ENCODE results near the gene BLCAP. TPM values are rescaled to one million over a fixed set of nuclear protein-coding genes. Genes with fewer than 3 reads are reported as not detected.

Gene BLCAP
- total and polyA plus RNA-seq, 4 donors: 35.2 to 68.7 (median 41.7) TPM

GRCh38 chr20:37518059-37518458 is 9.6 kb downstream of the BLCAP start:
- H3K9me3 ChIP-seq (ENCODE audit: control insufficient read depth, low read length): no peaks in the 10 kb centered on the region
- H3K4me3 ChIP-seq (ENCODE audit: low read length in 2 of 2): no peak overlapping the region
- no peaks in the 10 kb centered on the region for H3K27me3 ChIP-seq (ENCODE audit: control insufficient read depth in 1 of 2, insufficient read depth in 2 of 2, low read length in 1 of 2)
- ATAC-seq (ENCODE audit: low FRiP score): no peak
- H3K4me1 ChIP-seq (ENCODE audit: control insufficient read depth in 1 of 2, insufficient read depth in 2 of 2, low read length in 2 of 2): no peaks in the 10 kb centered on the region
- H3K27ac ChIP-seq (ENCODE audit: low read depth in 1 of 2, low read length in 2 of 2): no peak overlapping the region
- peaks cover 0 to 2% of the 10 kb centered on the region in 2 donors for H3K36me3 ChIP-seq (ENCODE audit: control insufficient read depth in 1 of 2, insufficient read depth in 2 of 2, low read length in 1 of 2)
- intact Hi-C loops (cut with DNase I): no loop called here
- WGBS, 2 donors: 88 to 89% methylated on average over 7 of the region's 7 CpGs
- no peak for DNase-seq

DNA sequence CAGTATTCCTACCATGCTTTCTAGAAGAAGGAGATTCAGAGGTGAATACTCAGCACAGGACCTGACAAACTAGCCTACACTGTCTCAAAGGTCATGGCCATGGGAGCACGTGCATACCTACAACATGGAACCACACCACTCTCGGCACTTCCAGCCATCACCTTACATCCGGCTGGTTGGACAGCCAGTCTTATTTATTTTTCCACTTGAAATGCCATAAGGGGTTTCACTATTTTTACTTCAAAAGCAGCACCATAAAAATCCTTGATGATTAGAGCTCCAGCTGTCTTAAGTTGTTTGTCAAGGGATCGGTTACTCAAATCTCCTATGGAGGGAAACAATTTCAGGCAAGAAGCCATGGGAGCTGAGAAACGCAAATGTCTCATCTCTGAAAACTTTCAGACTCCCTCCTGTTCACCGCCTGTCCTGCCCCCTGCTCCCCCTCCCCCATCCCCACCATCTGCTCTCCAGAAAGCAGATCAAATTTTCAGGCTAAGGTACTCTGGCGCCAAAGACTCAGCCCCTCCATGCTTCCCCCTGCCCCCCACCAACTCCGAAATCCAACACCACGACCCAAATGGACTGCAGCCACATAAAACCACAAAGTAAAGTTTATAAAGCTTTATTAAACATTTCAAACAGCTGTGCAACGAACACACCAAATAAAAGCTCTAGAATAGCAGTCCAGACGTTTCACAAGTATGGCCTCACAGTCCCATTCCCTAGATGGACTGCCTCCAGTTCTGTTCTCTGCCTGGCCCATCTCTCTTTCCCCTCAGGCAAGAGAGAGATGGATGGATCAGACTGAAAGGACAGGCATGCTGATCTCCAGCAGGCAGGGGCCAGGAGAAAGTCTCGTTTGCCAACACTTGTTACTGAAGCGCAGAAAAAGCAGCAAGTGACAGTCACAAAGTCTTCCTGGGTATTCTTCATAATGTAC is 10.6 kb downstream of the BLCAP start:
- Histone ChIP-seq H3K4me1 (ENCODE audit: control insufficient read depth in 1 of 2, insufficient read depth in 2 of 2, low read length in 2 of 2) (no peaks in the 10 kb centered on the region), H3K27me3 (ENCODE audit: control insufficient read depth in 1 of 2, insufficient read depth in 2 of 2, low read length in 1 of 2) (no peaks in the 10 kb centered on the region), H3K9me3 (ENCODE audit: control insufficient read depth, low read length) (no peaks in the 10 kb centered on the region), H3K36me3 (ENCODE audit: control insufficient read depth in 1 of 2, insufficient read depth in 2 of 2, low read length in 1 of 2) (peaks cover 0 to 2% of the 10 kb centered on the region in 2 donors), H3K27ac (ENCODE audit: low read depth in 1 of 2, low read length in 2 of 2) (no peak overlapping the region), H3K4me3 (ENCODE audit: low read length in 2 of 2) (no peak overlapping the region)
- intact Hi-C loops (cut with DNase I): no loop called here
- DNase-seq: no peak
- no peak for ATAC-seq (ENCODE audit: low FRiP score)
- 56 to 64% methylated on average over 13 of the region's 13 CpGs for WGBS, 2 donors

- H3K4me3 ChIP-seq (ENCODE audit: low read length in 2 of 2): no peak overlapping the region
- ATAC-seq (ENCODE audit: low FRiP score): no peak
- intact Hi-C loops (cut with DNase I): no loop called here
- no peaks in the 10 kb centered on the region for H3K27me3 ChIP-seq (ENCODE audit: control insufficient read depth in 1 of 2, insufficient read depth in 2 of 2, low read length in 1 of 2)
- WGBS, 2 donors: 78% methylated on average over 4 of the region's 4 CpGs
- peaks cover 0 to 6% of the 10 kb centered on the region in 2 donors for H3K36me3 ChIP-seq (ENCODE audit: control insufficient read depth in 1 of 2, insufficient read depth in 2 of 2, low read length in 1 of 2)
- no peaks in the 10 kb centered on the region for H3K4me1 ChIP-seq (ENCODE audit: control insufficient read depth in 1 of 2, insufficient read depth in 2 of 2, low read length in 2 of 2)
- no peak for DNase-seq
- no peak overlapping the region for H3K27ac ChIP-seq (ENCODE audit: low read depth in 1 of 2, low read length in 2 of 2)
- H3K9me3 ChIP-seq (ENCODE audit: control insufficient read depth, low read length): no peaks in the 10 kb centered on the region
These were observed 11.8 kb downstream of the BLCAP start for GRCh38 chr20:37515876-37516275.

DNA sequence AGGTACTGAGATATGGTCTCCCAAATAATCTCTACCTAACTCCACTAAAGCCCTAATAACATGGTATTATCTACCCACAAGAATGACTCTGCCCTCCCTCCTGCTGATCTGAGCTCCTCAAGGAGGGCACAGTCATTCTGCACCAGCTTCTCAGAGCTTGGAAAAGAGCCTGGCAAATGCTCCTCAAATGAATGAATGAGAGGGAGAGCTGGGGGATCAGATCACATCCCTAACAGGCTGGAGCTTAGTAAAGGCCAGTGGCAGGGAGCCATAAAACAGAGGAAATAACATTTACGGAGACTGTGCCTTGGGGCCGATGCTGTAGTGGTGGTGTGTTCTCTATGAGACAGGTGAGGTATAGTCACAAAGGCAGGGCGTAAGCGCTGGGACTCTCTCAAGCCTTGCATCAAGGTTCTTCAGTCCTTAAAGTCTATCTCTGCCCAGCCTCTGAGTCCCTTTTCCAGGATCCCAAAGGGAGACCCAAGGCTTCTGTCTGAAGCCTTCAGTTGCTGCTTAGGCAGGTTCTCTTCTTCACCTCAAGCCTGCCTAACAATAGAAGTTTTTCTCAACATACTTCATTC is 13.8 kb downstream of the BLCAP start:
- Histone ChIP-seq H3K27me3 (ENCODE audit: control insufficient read depth in 1 of 2, insufficient read depth in 2 of 2, low read length in 1 of 2) (no peaks in the 10 kb centered on the region), H3K36me3 (ENCODE audit: control insufficient read depth in 1 of 2, insufficient read depth in 2 of 2, low read length in 1 of 2) (peaks cover 0 to 6% of the 10 kb centered on the region in 2 donors), H3K4me3 (ENCODE audit: low read length in 2 of 2) (no peak overlapping the region), H3K27ac (ENCODE audit: low read depth in 1 of 2, low read length in 2 of 2) (no peak overlapping the region), H3K9me3 (ENCODE audit: control insufficient read depth, low read length) (no peaks in the 10 kb centered on the region), H3K4me1 (ENCODE audit: control insufficient read depth in 1 of 2, insufficient read depth in 2 of 2, low read length in 2 of 2) (no peaks in the 10 kb centered on the region)
- DNase-seq (no peak), ATAC-seq (ENCODE audit: low FRiP score) (no peak)
- WGBS, 2 donors: 73 to 76% methylated on average over 4 of the region's 4 CpGs
- intact Hi-C loops (cut with DNase I): no loop called here

- H3K27ac ChIP-seq (ENCODE audit: low read depth in 1 of 2, low read length in 2 of 2): no peak overlapping the region
- H3K27me3 ChIP-seq (ENCODE audit: control insufficient read depth in 1 of 2, insufficient read depth in 2 of 2, low read length in 1 of 2): no peaks in the 10 kb centered on the region
- H3K4me1 ChIP-seq (ENCODE audit: control insufficient read depth in 1 of 2, insufficient read depth in 2 of 2, low read length in 2 of 2): no peaks in the 10 kb centered on the region
- intact Hi-C loops (cut with DNase I): no loop called here
- H3K36me3 ChIP-seq (ENCODE audit: control insufficient read depth in 1 of 2, insufficient read depth in 2 of 2, low read length in 1 of 2): peaks cover 0 to 6% of the 10 kb centered on the region in 2 donors
- no peak for ATAC-seq (ENCODE audit: low FRiP score)
- WGBS, 2 donors: 89 to 92% methylated on average over 6 of the region's 6 CpGs
- H3K9me3 ChIP-seq (ENCODE audit: control insufficient read depth, low read length): no peaks in the 10 kb centered on the region
- DNase-seq: no peak
- no peak overlapping the region for H3K4me3 ChIP-seq (ENCODE audit: low read length in 2 of 2)
These were observed 15.9 kb downstream of the BLCAP start for GRCh38 chr20:37511610-37512275.

- Histone ChIP-seq H3K27ac (ENCODE audit: low read depth in 1 of 2, low read length in 2 of 2) (no peak overlapping the region), H3K27me3 (ENCODE audit: control insufficient read depth in 1 of 2, insufficient read depth in 2 of 2, low read length in 1 of 2) (no peaks in the 10 kb centered on the region), H3K4me3 (ENCODE audit: low read length in 2 of 2) (no peak overlapping the region), H3K4me1 (ENCODE audit: control insufficient read depth in 1 of 2, insufficient read depth in 2 of 2, low read length in 2 of 2) (no peaks in the 10 kb centered on the region), H3K36me3 (ENCODE audit: control insufficient read depth in 1 of 2, insufficient read depth in 2 of 2, low read length in 1 of 2) (peaks cover 0 to 6% of the 10 kb centered on the region in 2 donors), H3K9me3 (ENCODE audit: control insufficient read depth, low read length) (no peaks in the 10 kb centered on the region)
- WGBS, 2 donors: 90 to 91% methylated on average over 5 of the region's 5 CpGs
- ATAC-seq (ENCODE audit: low FRiP score): no peak
- DNase-seq: no peak
- intact Hi-C loops (cut with DNase I): no loop called here
These were observed 17.4 kb downstream of the BLCAP start for GRCh38 chr20:37510226-37510625.

- H3K27ac ChIP-seq (ENCODE audit: low read depth in 1 of 2, low read length in 2 of 2): no peak overlapping the region
- ATAC-seq (ENCODE audit: low FRiP score) (no peak), DNase-seq (no peak)
- intact Hi-C loops (cut with DNase I): no loop called here
- no peaks in the 10 kb centered on the region for H3K4me1 ChIP-seq (ENCODE audit: control insufficient read depth in 1 of 2, insufficient read depth in 2 of 2, low read length in 2 of 2)
- H3K9me3 ChIP-seq (ENCODE audit: control insufficient read depth, low read length): no peaks in the 10 kb centered on the region
- no peaks in the 10 kb centered on the region for H3K27me3 ChIP-seq (ENCODE audit: control insufficient read depth in 1 of 2, insufficient read depth in 2 of 2, low read length in 1 of 2)
- 66 to 76% methylated on average over 4 of the region's 4 CpGs for WGBS, 2 donors
- H3K36me3 ChIP-seq (ENCODE audit: control insufficient read depth in 1 of 2, insufficient read depth in 2 of 2, low read length in 1 of 2): peaks cover 0 to 3% of the 10 kb centered on the region in 2 donors
- no peak overlapping the region for H3K4me3 ChIP-seq (ENCODE audit: low read length in 2 of 2)
These were observed 21.4 kb downstream of the BLCAP start for GRCh38 chr20:37506152-37506725.

DNA sequence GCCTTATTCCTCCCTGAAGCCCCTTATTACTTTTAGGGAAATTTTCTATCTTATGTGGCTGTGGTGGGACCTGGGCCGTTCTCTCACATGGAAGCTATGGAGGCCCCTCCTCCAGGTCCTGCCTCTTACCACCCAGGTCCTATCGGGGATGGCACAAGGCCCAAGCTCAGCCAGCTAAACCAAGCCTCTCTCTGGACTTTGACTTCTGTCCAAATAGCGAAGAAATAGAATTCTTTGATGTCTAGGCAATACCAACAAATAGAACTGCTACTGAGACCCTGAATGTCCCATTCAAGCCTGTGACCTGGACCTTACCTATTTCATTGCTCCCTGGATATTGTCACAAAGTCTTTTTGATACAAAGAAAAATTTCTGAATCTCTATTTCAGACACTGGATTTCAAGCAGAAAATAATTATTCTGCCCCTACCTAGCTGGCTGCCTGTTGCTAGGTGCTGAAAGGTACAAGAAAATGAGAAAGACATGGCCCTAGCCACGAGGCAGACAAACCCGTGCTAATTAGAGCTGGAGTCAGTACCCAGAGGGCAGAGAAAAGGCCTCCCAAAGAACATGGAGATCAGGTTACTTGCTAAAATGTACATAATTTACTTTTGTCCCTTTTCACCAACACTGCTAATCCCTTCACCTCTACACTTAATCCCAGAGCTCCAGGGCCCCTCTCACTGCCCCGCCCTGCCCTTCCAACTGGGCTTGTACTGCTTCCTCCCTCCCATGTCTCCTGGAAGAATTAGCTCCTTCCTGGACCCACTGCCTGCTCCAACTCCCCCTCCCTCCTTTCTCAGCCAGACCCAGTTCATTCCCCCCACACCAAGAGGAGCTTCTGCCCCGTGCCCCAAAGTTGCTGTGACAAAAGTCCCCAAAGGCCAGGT is 22.2 kb downstream of the BLCAP start:
- Histone ChIP-seq H3K27ac (ENCODE audit: low read depth in 1 of 2, low read length in 2 of 2) (no peak overlapping the region), H3K9me3 (ENCODE audit: control insufficient read depth, low read length) (no peaks in the 10 kb centered on the region), H3K27me3 (ENCODE audit: control insufficient read depth in 1 of 2, insufficient read depth in 2 of 2, low read length in 1 of 2) (no peaks in the 10 kb centered on the region), H3K36me3 (ENCODE audit: control insufficient read depth in 1 of 2, insufficient read depth in 2 of 2, low read length in 1 of 2) (no peaks in the 10 kb centered on the region), H3K4me1 (ENCODE audit: control insufficient read depth in 1 of 2, insufficient read depth in 2 of 2, low read length in 2 of 2) (no peaks in the 10 kb centered on the region), H3K4me3 (ENCODE audit: low read length in 2 of 2) (no peak overlapping the region)
- intact Hi-C loops (cut with DNase I): no loop called here
- WGBS, 2 donors: 66% methylated on average over 7 of the region's 7 CpGs
- no peak for DNase-seq
- no peak for ATAC-seq (ENCODE audit: low FRiP score)
